HCT116 (cell line): ENCODE results near the gene ABI1. TPM values are rescaled to one million over a fixed set of nuclear protein-coding genes. Genes with fewer than 3 reads are reported as not detected.

Experiments
- ATAC-seq: fragments of 200-7000 bp; cut with Tn5 transposase; 2 replicates; pipeline ENCODE4 v1.9.1; 2020; ENCODE audit warnings: mild to moderate bottlenecking, moderate library complexity
- BruUV-seq: library from RNA; stranded (reverse); fragments of 400-500 nt; replicated peaks from 2 replicates; lab custom pipeline; 2021; lab: Mats Ljungman, UMichigan
- CTCF ChIA-PET: fragments of 300-600 bp; sonication (Branson Sonifier 250); formaldehyde crosslinking; loops from one replicate; lab custom pipeline; 2021; ENCODE audit warnings: antibody characterized with exemption; lab: Charles Lee
- POLR2A ChIA-PET: fragments of 300-600, 350-600 bp; sonication (Branson Sonifier 250); formaldehyde crosslinking; loops from one replicate; lab custom pipeline; 2021; ENCODE audit warnings: antibody characterized with exemption; lab: Charles Lee
- RAD21 ChIA-PET, 2 experiments: fragments of 300-600 bp; sonication (Branson Sonifier 250); formaldehyde crosslinking; loops; one replicate each; lab custom pipeline; 2023; ENCODE audit warnings: low total read pairs in 2 of 2; ENCODE audit not compliant: uncharacterized antibody in 2 of 2, unreplicated experiment in 2 of 2, low non-redundant PET in 1 of 2; lab: Charles Lee
- DNase-seq: peaks from one replicate; pipeline ENCODE4 v3.0.0-alpha.2; 2010; ENCODE audit warnings: low read depth, low spot score
- H2AFZ ChIP-seq: fragments of 200-600 bp; shearing (Covaris generic), sonication (generic); 2 replicates; pipeline ENCODE4 v1.6.1; 2017; ENCODE audit warnings: low read depth, mixed run types, mixed read lengths, antibody characterized with exemption, low read length; ENCODE audit not compliant: poor library complexity, severe bottlenecking
- H3K27ac ChIP-seq: 2 replicates; pipeline ENCODE4 v1.5.1; 2012; ENCODE audit warnings: low read depth, low read length
- H3K27me3 ChIP-seq: fragments of 200-600 bp; sonication (generic); 2 replicates; pipeline ENCODE4 v1.6.1; 2016; ENCODE audit warnings: mixed run types, low read length, mixed read lengths; ENCODE audit not compliant: insufficient read depth
- H3K36me3 ChIP-seq, 2 experiments: fragments of 200-500 bp in 1 of 2; fragments of 200-600 bp in 1 of 2; sonication (Bioruptor generic) in 1 of 2; sonication (generic) in 1 of 2; 2 replicates each; pipeline versions ENCODE4 v1.5.1 to v1.6.1; 2014 to 2016; ENCODE audit warnings: low read length in 2 of 2, inconsistent platforms in 1 of 2, mixed read lengths in 1 of 2, mixed run types in 1 of 2; ENCODE audit not compliant: insufficient read depth in 2 of 2, control insufficient read depth in 1 of 2
- H3K4me1 ChIP-seq, 2 experiments: fragments of 200-600 bp in 1 of 2; sonication (generic) in 1 of 2; 2 replicates each; pipeline versions ENCODE4 v1.5.1 to v1.6.1; 2012 to 2017; ENCODE audit warnings: low read length in 2 of 2, inconsistent platforms in 1 of 2, mild to moderate bottlenecking in 1 of 2, mixed read lengths in 1 of 2, mixed run types in 1 of 2, moderate library complexity in 1 of 2; ENCODE audit not compliant: insufficient read depth in 2 of 2, control insufficient read depth in 1 of 2
- H3K4me2 ChIP-seq: fragments of 200-600 bp; sonication (generic); 2 replicates; pipeline ENCODE4 v1.6.1; 2017; ENCODE audit warnings: mixed run types, low read length, mixed read lengths
- H3K4me3 ChIP-seq, 2 experiments: fragments of 200-600 bp in 1 of 2; sonication (generic) in 1 of 2; replicated peaks in 1 of 2; 2 replicates each; pipeline ENCODE4 v1.5.1; 2011 to 2016; ENCODE audit warnings: low read length in 2 of 2, control low read depth in 1 of 2, low read depth in 1 of 2, mild to moderate bottlenecking in 1 of 2, mixed read lengths in 1 of 2, mixed run types in 1 of 2
- H3K79me2 ChIP-seq: fragments of 200-600 bp; sonication (generic); 2 replicates; pipeline ENCODE4 v1.6.1; 2017; ENCODE audit warnings: mild to moderate bottlenecking, mixed run types, low read length, moderate library complexity, mixed read lengths; ENCODE audit not compliant: insufficient read depth
- H3K9ac ChIP-seq: fragments of 200-600 bp; sonication (generic); 2 replicates; pipeline ENCODE4 v1.6.1; 2016; ENCODE audit warnings: low read length, mixed read lengths
- H3K9me2 ChIP-seq: fragments of 200-600 bp; sonication (generic), shearing (Covaris generic); 2 replicates; pipeline ENCODE4 v1.6.1; 2017; ENCODE audit warnings: mixed run types, mild to moderate bottlenecking, moderate library complexity; ENCODE audit not compliant: insufficient read depth
- H3K9me3 ChIP-seq, 2 experiments: fragments of 200-500 bp in 1 of 2; fragments of 200-600 bp in 1 of 2; sonication (Bioruptor generic) in 1 of 2; sonication (generic) in 1 of 2; 2 replicates each; pipeline ENCODE4 v1.6.1; 2014 to 2017; ENCODE audit warnings: low read length in 2 of 2, mixed read lengths in 2 of 2, inconsistent platforms in 1 of 2, low read depth in 1 of 2, mild to moderate bottlenecking in 1 of 2, mixed run types in 1 of 2, moderate library complexity in 1 of 2; ENCODE audit not compliant: control insufficient read depth in 1 of 2, insufficient read depth in 1 of 2
- H4K20me1 ChIP-seq: fragments of 200-600 bp; sonication (generic), shearing (Covaris generic); 2 replicates; pipeline ENCODE4 v1.6.1; 2017; ENCODE audit warnings: mixed run types, mild to moderate bottlenecking, moderate library complexity; ENCODE audit not compliant: insufficient read depth
- CBX3 ChIP-seq: IDR thresholded peaks from 2 replicates; pipeline ENCODE4 v1.6.1; 2012; ENCODE audit warnings: low read depth
- CEBPB ChIP-seq: IDR thresholded peaks from 2 replicates; pipeline ENCODE4 v1.6.1; 2012; ENCODE audit warnings: low read depth
- CTCF ChIP-seq, 3 experiments: fragments of 200-600 bp in 1 of 3; sonication (generic) in 1 of 3; IDR thresholded peaks in 2 of 3; conservative IDR thresholded peaks in 1 of 3; 2 replicates each; pipeline ENCODE4 v1.5.1; 2012 to 2017; ENCODE audit warnings: low read depth in 2 of 3, low read length in 2 of 3, antibody characterized with exemption in 1 of 3, borderline replicate concordance in 1 of 3, control low read depth in 1 of 3, mild to moderate bottlenecking in 1 of 3, mixed read lengths in 1 of 3, mixed run types in 1 of 3, moderate library complexity in 1 of 3; ENCODE audit not compliant: insufficient read depth in 1 of 3
- ELF1 ChIP-seq: IDR thresholded peaks from 2 replicates; pipeline ENCODE4 v1.6.1; 2012; ENCODE audit warnings: low read depth, borderline replicate concordance
- EZH2phosphoT487 ChIP-seq: fragments of 200-600 bp; IDR thresholded peaks from 2 replicates; pipeline ENCODE4 v1.6.1; 2018; ENCODE audit warnings: antibody characterized with exemption, borderline replicate concordance
- FOSL1 ChIP-seq: IDR thresholded peaks from 2 replicates; pipeline ENCODE4 v1.6.1; 2012; ENCODE audit warnings: low read depth
- MAX ChIP-seq: IDR thresholded peaks from 2 replicates; pipeline ENCODE4 v1.6.1; 2012
- POLR2AphosphoS5 ChIP-seq: IDR thresholded peaks from 2 replicates; pipeline ENCODE4 v1.6.1; 2011; ENCODE audit warnings: mild to moderate bottlenecking, low read depth, low read length, moderate library complexity
- RAD21 ChIP-seq: IDR thresholded peaks from 2 replicates; pipeline ENCODE4 v1.6.1; 2012; ENCODE audit warnings: low read depth, mild to moderate bottlenecking
- REST ChIP-seq: IDR thresholded peaks from 2 replicates; pipeline ENCODE4 v1.6.1; 2012; ENCODE audit warnings: low read depth
- SRF ChIP-seq: IDR thresholded peaks from 2 replicates; pipeline ENCODE4 v1.6.1; 2012; ENCODE audit warnings: low read depth
- TCF7L2 ChIP-seq: IDR thresholded peaks from 2 replicates; pipeline ENCODE4 v1.7.0; 2011; ENCODE audit warnings: borderline replicate concordance, inconsistent platforms; ENCODE audit not compliant: insufficient read depth, insufficient read length; ENCODE audit errors: extremely low read depth
- ZBTB33 ChIP-seq: IDR thresholded peaks from 2 replicates; pipeline ENCODE4 v1.6.1; 2011; ENCODE audit warnings: mild to moderate bottlenecking, low read length, moderate library complexity; ENCODE audit not compliant: insufficient replicate concordance; ENCODE audit errors: extremely low read depth
- intact Hi-C: fragments of 100-400 bp; cut with micrococcal nuclease; formaldehyde crosslinking; loops from 2 replicates; pipeline ENCODE4 v1.10.0; 2022
- total RNA-seq: library from RNA; stranded (reverse); gene quantifications from one replicate; pipeline ENCODE4 v1.2.1, GENCODE V29; 2021; ENCODE audit not compliant: unreplicated experiment

The ABI1 gene
- total RNA-seq, 1 experiment from 2014 or later = 34.8 TPM

GRCh38 chr10:26725837-26726727, 134.7 kb downstream of the ABI1 start:
- BruUV-seq = TSS peak; percentile 12
- TF ChIP-seq EZH2phosphoT487 = no peak
- TF ChIP-seq POLR2AphosphoS5 = no peak
- peak; percentile 88 for TF ChIP-seq RAD21
- TF ChIP-seq MAX = no peak
- TF ChIP-seq ZBTB33 = no peak
- no peak for TF ChIP-seq CBX3
- TF ChIP-seq CEBPB = no peak
- peak; percentile 15 for TF ChIP-seq TCF7L2
- no peak for TF ChIP-seq SRF
- no peak for TF ChIP-seq REST
- TF ChIP-seq ELF1 = no peak
- peak; percentile 70 to 91 (median 72) for TF ChIP-seq CTCF (IDR thresholded peaks at IDR 0.05 in 2 of 3, conservative IDR thresholded peaks at IDR 0.05 in 1 of 3; ENCODE audit: borderline replicate concordance in 1 of 3, insufficient read depth in 1 of 3, low read depth in 2 of 3, low read length in 2 of 3)
- TF ChIP-seq FOSL1 = no peak
- peaks cover 27 to 40% of the 10 kb centered on the region in 2 experiments; a peak in 3 of 4 replicates for H3K36me3 ChIP-seq
- H3K9me2 ChIP-seq = no peaks in the 10 kb centered on the region
- H3K79me2 ChIP-seq = peaks cover 3% of the 10 kb centered on the region; the same call in 1 of the 2 replicates
- H4K20me1 ChIP-seq = no peaks in the 10 kb centered on the region
- no peak overlapping the region for H3K4me3 ChIP-seq
- H3K27ac ChIP-seq = no peak overlapping the region
- RAD21 ChIA-PET = interaction anchor here (0.7 to 1.7 kb wide), 3 partner anchors 151 to 156 kb away, joined by 3 to 16 read pairs (median 16); no protein-coding TSS in a partner anchor
- no peak overlapping the region for H3K4me2 ChIP-seq
- CTCF ChIA-PET = interaction anchor here (0.7 to 5.5 kb wide), 16 partner anchors 9 to 630 kb away, joined by 3 to 98 read pairs (median 3); partner anchors contain the start of gene ABI1
- DNase-seq (peak; percentile 13), ATAC-seq (peak; percentile 69)
- no peaks in the 10 kb centered on the region for H3K9me3 ChIP-seq
- H2AFZ ChIP-seq = no peak overlapping the region
- POLR2A ChIA-PET = interaction anchor here (1.3 kb wide), 1 partner anchor 155 kb away, joined by 4 read pairs; no protein-coding TSS in a partner anchor
- H3K4me1 ChIP-seq = peaks cover 0 to 3% of the 10 kb centered on the region in 2 experiments; a peak in 1 of 4 replicates
- H3K27me3 ChIP-seq = no peaks in the 10 kb centered on the region
- no peak overlapping the region for H3K9ac ChIP-seq
- intact Hi-C loops = loop anchor here (1.0 kb wide), 2 partner anchors 155 to 391 kb away; no protein-coding TSS in a partner anchor
